Stimulated activated naive CD8-positive, alpha-beta T cell treated with anti-CD3 and anti-CD28 coated beads, Interleukin-15, Interleukin-2, amounts not matched to agents 100 ng/mL and 50 ng/mL, for 24 hours (primary cell): ENCODE results near the gene POU5F1.
"Not testable (repeated sequence)": the region's sequence is repeated elsewhere in the genome, so short reads cannot be mapped to it uniquely, and the experiment has no call there.

Experiments used
- H3K27ac Mint-ChIP-seq: one replicate; pipeline ENCODE4 v1.8.0; 2021; ENCODE audit warnings: mild to moderate bottlenecking, mixed read lengths
- H3K27me3 Mint-ChIP-seq: one replicate; pipeline ENCODE4 v1.8.0; 2021; ENCODE audit warnings: mixed read lengths
- H3K36me3 Mint-ChIP-seq: one replicate; pipeline ENCODE4 v1.8.0; 2021; ENCODE audit warnings: low read depth, mixed read lengths
- H3K4me1 Mint-ChIP-seq: one replicate; pipeline ENCODE4 v1.8.0; 2021; ENCODE audit warnings: low read depth, mixed read lengths
- H3K4me3 Mint-ChIP-seq: one replicate; pipeline ENCODE4 v1.8.0; 2021; ENCODE audit warnings: mild to moderate bottlenecking, mixed read lengths
- H3K9me3 Mint-ChIP-seq: one replicate; pipeline ENCODE4 v1.8.0; 2021; ENCODE audit warnings: mixed read lengths

The POU5F1 gene

GRCh38 chr6:31170600-31170881, at the start of gene POU5F1:
TSS of gene POU5F1 (minus strand) at chr6:31170682. CDS start at chr6:31170620, 62 bp downstream.
- Mint-ChIP-seq H3K36me3 (no peaks in the 10 kb centered on the region), H3K9me3 (no peaks in the 10 kb centered on the region), H3K4me1 (peaks cover under 1% of the 10 kb centered on the region), H3K27ac (no peak within 1 kb of the TSS), H3K4me3 (no peak within 1 kb of the TSS), H3K27me3 (no peaks in the 10 kb centered on the region)

- Mint-ChIP-seq H3K36me3 (no peaks in the 10 kb centered on the region), H3K27ac (no peak overlapping the region), H3K27me3 (no peaks in the 10 kb centered on the region), H3K4me1 (peaks cover 11% of the 10 kb centered on the region), H3K9me3 (peaks cover 3% of the 10 kb centered on the region), H3K4me3 (no peak overlapping the region)
Observed at GRCh38 chr6:31216208-31216898, 45.9 kb upstream of the POU5F1 start.

- H3K4me1 Mint-ChIP-seq = peaks cover 11% of the 10 kb centered on the region
- not testable (repeated sequence) for H3K27me3 Mint-ChIP-seq, H3K9me3 Mint-ChIP-seq, H3K36me3 Mint-ChIP-seq, H3K27ac Mint-ChIP-seq, H3K4me3 Mint-ChIP-seq
Observed at GRCh38 chr6:31215216-31215615, 44.7 kb upstream of the POU5F1 start.

DNA sequence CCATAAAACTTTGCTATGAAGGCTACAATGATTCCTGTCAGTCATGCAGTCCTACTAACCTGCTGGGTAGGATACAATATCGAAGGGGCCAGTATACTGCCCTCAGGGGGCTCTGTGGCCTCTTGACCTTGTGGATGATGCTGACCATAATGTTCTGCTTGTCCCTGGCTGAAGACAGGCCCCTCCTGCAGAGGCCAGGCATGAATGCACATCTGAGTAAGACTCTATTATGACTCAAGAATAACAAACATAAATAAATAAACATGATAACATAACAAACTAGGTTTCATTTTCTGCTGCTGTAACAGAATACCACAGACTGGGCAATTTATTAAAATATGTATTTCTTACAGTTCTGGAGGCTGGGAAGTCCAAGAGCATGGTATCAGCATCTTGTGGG, 44.0 kb upstream of the POU5F1 start:
- Mint-ChIP-seq H3K9me3 (peaks cover 3% of the 10 kb centered on the region), H3K27ac (no peak overlapping the region), H3K36me3 (no peaks in the 10 kb centered on the region), H3K27me3 (no peaks in the 10 kb centered on the region), H3K4me3 (no peak overlapping the region), H3K4me1 (peaks cover 11% of the 10 kb centered on the region)

GRCh38 chr6:31210741-31211532, 40.5 kb upstream of the POU5F1 start:
- Mint-ChIP-seq H3K27ac (no peak overlapping the region), H3K9me3 (no peaks in the 10 kb centered on the region), H3K4me3 (no peak overlapping the region), H3K36me3 (no peaks in the 10 kb centered on the region), H3K27me3 (no peaks in the 10 kb centered on the region), H3K4me1 (peaks cover 3% of the 10 kb centered on the region)

DNA sequence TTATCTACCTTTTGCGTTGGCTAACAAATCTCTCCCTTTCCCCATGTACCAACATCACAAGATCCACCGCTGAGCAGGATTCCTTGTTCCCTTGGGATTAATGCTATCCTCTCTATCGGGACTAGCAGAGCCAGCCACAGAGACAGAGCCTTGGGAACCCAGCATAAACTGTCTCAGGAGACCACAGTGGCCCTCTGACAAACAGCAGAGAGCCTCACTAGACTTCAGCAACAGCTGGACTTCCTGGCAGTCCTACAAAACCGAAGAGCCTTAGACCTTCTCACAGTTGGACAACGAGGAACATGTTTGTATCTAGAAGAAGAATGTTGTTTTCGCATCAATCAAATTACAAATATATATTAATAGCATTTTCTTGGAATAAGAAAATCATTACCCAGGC, 39.6 kb upstream of the POU5F1 start:
- no peak overlapping the region for H3K4me3 Mint-ChIP-seq
- H3K4me1 Mint-ChIP-seq = peaks cover 7% of the 10 kb centered on the region
- no peak overlapping the region for H3K27ac Mint-ChIP-seq
- no peaks in the 10 kb centered on the region for H3K9me3 Mint-ChIP-seq
- H3K27me3 Mint-ChIP-seq = no peaks in the 10 kb centered on the region
- H3K36me3 Mint-ChIP-seq = no peaks in the 10 kb centered on the region

GRCh38 chr6:31209137-31209536, 38.7 kb upstream of the POU5F1 start:
- Mint-ChIP-seq H3K4me3 (no peak overlapping the region), H3K9me3 (no peaks in the 10 kb centered on the region), H3K36me3 (no peaks in the 10 kb centered on the region), H3K27me3 (no peaks in the 10 kb centered on the region), H3K27ac (no peak overlapping the region), H3K4me1 (peaks cover 16% of the 10 kb centered on the region)

GRCh38 chr6:31208506-31208905, 38.0 kb upstream of the POU5F1 start:
- Mint-ChIP-seq H3K27ac (no peak overlapping the region), H3K4me1 (peaks cover 23% of the 10 kb centered on the region), H3K9me3 (no peaks in the 10 kb centered on the region), H3K27me3 (no peaks in the 10 kb centered on the region), H3K36me3 (no peaks in the 10 kb centered on the region), H3K4me3 (no peak overlapping the region)

GRCh38 chr6:31205638-31206037, 35.2 kb upstream of the POU5F1 start:
- Mint-ChIP-seq H3K9me3 (peaks cover 3% of the 10 kb centered on the region), H3K27ac (peak overlapping the region; percentile 15)

GRCh38 chr6:31204751-31205145, 34.3 kb upstream of the POU5F1 start:
- Mint-ChIP-seq H3K27ac (peak overlapping the region; percentile 98), H3K36me3 (peaks cover 4% of the 10 kb centered on the region), H3K9me3 (peaks cover 3% of the 10 kb centered on the region), H3K27me3 (no peaks in the 10 kb centered on the region), H3K4me3 (peak overlapping the region; percentile 93), H3K4me1 (peaks cover 47% of the 10 kb centered on the region)

More at GRCh38 chr6:31205638-31206037, 35.2 kb upstream of the POU5F1 start:
- Mint-ChIP-seq H3K36me3 (peaks cover 4% of the 10 kb centered on the region), H3K27me3 (no peaks in the 10 kb centered on the region), H3K4me3 (no peak overlapping the region), H3K4me1 (peaks cover 47% of the 10 kb centered on the region)

GRCh38 chr6:31203345-31203979, 33.0 kb upstream of the POU5F1 start:
- peaks cover 4% of the 10 kb centered on the region for H3K36me3 Mint-ChIP-seq
- peak overlapping the region; percentile 93 for H3K4me3 Mint-ChIP-seq
- peak overlapping the region; percentile 98 for H3K27ac Mint-ChIP-seq
- H3K4me1 Mint-ChIP-seq = peaks cover 59% of the 10 kb centered on the region
- H3K9me3 Mint-ChIP-seq = peaks cover 3% of the 10 kb centered on the region
- H3K27me3 Mint-ChIP-seq = no peaks in the 10 kb centered on the region

DNA sequence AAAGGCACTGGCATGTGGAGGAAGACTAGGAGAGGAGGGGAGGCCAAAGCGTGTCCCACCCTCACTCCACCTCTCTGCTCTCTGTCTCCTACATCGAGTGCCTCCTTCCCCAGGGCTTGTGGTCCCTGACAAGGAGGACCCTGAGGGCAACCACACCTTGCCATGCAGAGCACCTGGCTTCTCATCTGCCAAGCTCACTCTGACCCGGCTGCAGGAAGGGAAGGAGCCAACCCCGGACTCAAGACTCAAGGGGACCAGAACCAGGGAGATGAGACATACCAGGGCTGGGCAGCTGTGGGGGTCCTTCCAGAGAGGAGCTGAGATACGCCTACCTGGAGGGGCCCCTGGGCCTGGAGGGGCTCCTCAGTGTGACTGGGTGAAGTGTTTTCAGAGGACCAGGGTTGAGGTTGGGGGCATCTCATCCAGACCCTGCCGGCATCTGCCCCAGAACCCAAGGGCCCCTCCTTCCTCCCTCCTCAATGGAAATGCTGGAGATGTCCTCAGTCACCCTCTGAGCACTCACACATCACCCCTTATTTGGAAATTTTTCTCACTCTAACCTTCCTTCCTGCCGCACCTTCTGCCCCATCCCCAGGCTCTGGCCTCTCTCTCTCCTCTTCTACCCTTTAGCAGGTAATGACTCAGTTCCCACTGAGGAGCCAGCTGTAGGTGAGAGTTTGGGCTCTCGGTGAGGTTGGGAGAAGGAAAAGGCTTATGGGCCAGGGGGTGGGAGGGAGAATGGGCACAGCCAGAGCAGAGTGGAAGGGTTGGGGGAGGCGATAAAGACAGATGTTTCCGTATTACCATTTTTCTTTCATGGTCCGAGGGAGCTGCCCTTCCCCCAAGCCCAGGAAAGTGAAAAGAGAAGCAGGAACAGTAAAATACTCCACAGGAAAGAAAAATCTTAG, 32.0 kb upstream of the POU5F1 start:
- H3K27ac Mint-ChIP-seq = peak overlapping the region; percentile 98

DNA sequence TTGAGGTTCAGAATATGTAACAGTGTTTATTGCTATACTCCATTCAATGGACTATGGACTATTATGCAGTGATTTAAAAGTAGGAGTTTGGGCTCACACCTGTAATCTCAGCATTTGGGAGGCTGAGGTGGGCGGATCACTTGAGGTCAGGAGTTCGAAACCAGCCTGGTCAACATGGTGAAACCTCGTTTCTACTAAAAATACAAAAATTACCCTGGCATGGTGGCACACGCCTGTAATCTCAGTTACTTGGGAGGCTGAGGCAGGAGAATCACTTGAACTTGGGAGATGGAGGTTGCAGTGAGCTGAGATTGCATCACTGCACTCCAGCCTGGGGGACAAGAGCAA, 28.6 kb upstream of the POU5F1 start:
- not testable (repeated sequence) for H3K9me3 Mint-ChIP-seq, H3K27ac Mint-ChIP-seq, H3K27me3 Mint-ChIP-seq, H3K36me3 Mint-ChIP-seq
- H3K4me1 Mint-ChIP-seq = peaks cover 74% of the 10 kb centered on the region
- peak overlapping the region; percentile 86 for H3K4me3 Mint-ChIP-seq

More for the DNA sequence above, 32.0 kb upstream of the POU5F1 start:
- peak overlapping the region; percentile 93 for H3K4me3 Mint-ChIP-seq
- peaks cover 66% of the 10 kb centered on the region for H3K4me1 Mint-ChIP-seq
- no peaks in the 10 kb centered on the region for H3K27me3 Mint-ChIP-seq
- H3K9me3 Mint-ChIP-seq = peaks cover 3% of the 10 kb centered on the region
- H3K36me3 Mint-ChIP-seq = peaks cover 4% of the 10 kb centered on the region

- peaks cover 3% of the 10 kb centered on the region for H3K9me3 Mint-ChIP-seq
- peak overlapping the region; percentile 86 for H3K4me3 Mint-ChIP-seq
- peak overlapping the region; percentile 89 for H3K27ac Mint-ChIP-seq
- H3K27me3 Mint-ChIP-seq = no peaks in the 10 kb centered on the region
- peaks cover 62% of the 10 kb centered on the region for H3K4me1 Mint-ChIP-seq
- peaks cover 8% of the 10 kb centered on the region for H3K36me3 Mint-ChIP-seq
Observed at GRCh38 chr6:31197559-31198305, 27.2 kb upstream of the POU5F1 start.
